CD4-positive, alpha-beta T cell treated with Interleukin-12 subunit alpha and Interleukin-12 subunit beta, for 1 hour (primary cell): ENCODE results near the gene GUCY2D.
"Not testable (repeated sequence)": the region's sequence is repeated elsewhere in the genome, so short reads cannot be mapped to it uniquely, and the experiment has no call there.

ENCODE experiments used
- DNase-seq: peaks from one replicate; pipeline ENCODE4 v3.0.0-alpha.2; 2020

GUCY2D gene

GRCh38 chr17:8046929-8047768 is 44.7 kb downstream of the GUCY2D start:
- no peak for DNase-seq

GRCh38 chr17:8047769-8048110 is 45.3 kb downstream of the GUCY2D start:
- no peak for DNase-seq

- DNase-seq = no peak
These were observed 45.8 kb downstream of the GUCY2D start for GRCh38 chr17:8048236-8048635.

GRCh38 chr17:8048736-8049135 is 46.3 kb downstream of the GUCY2D start:
- no peak for DNase-seq

- no peak for DNase-seq
These were observed 49.4 kb downstream of the GUCY2D start for GRCh38 chr17:8051831-8052230.

GRCh38 chr17:8052256-8053252 is 50.1 kb downstream of the GUCY2D start:
- no peak for DNase-seq

- no peak for DNase-seq
These were observed 51.2 kb downstream of the GUCY2D start for GRCh38 chr17:8053600-8053999.

- no peak for DNase-seq
These were observed 53.4 kb downstream of the GUCY2D start for GRCh38 chr17:8055851-8056231.

- DNase-seq = peak; percentile 20
These were observed 54.0 kb downstream of the GUCY2D start for GRCh38 chr17:8056232-8056975.

- no peak for DNase-seq
These were observed 54.7 kb downstream of the GUCY2D start for GRCh38 chr17:8056976-8057625.

- DNase-seq = peak; percentile 81
These were observed 55.3 kb downstream of the GUCY2D start for GRCh38 chr17:8057691-8058114.

- DNase-seq = no peak
These were observed 56.7 kb downstream of the GUCY2D start for GRCh38 chr17:8059131-8059530.

GRCh38 chr17:8060274-8060673 is 57.9 kb downstream of the GUCY2D start:
- DNase-seq = peak; percentile 82

GRCh38 chr17:8061851-8062250 is 59.4 kb downstream of the GUCY2D start:
- not testable (repeated sequence) for DNase-seq

GRCh38 chr17:8062435-8062806 is 60.0 kb downstream of the GUCY2D start:
- no peak for DNase-seq

- DNase-seq = no peak
These were observed 60.5 kb downstream of the GUCY2D start for GRCh38 chr17:8062807-8063483.

GRCh38 chr17:8063761-8064534 is 61.5 kb downstream of the GUCY2D start:
- no peak for DNase-seq

- DNase-seq = no peak
These were observed 62.2 kb downstream of the GUCY2D start for GRCh38 chr17:8064561-8065019.

GRCh38 chr17:8066841-8067775 is 64.7 kb downstream of the GUCY2D start:
- DNase-seq = no peak

- DNase-seq = no peak
These were observed 65.4 kb downstream of the GUCY2D start for GRCh38 chr17:8067806-8068205.
